Posterior cingulate gyrus (tissue), 11 donors: ENCODE results near the gene KIF1C.
"Not testable (repeated sequence)": the region's sequence is repeated elsewhere in the genome, so short reads cannot be mapped to it uniquely, and the experiment has no call there.

Source experiments
- DNase-seq, 10 donors: peaks; one replicate each; pipeline versions ENCODE4 v3.0.0 to v3.0.0-alpha.2; 2020 to 2021; ENCODE audit warnings: mixed read lengths in 3 of 10
- intact Hi-C: fragments of 100-400 bp; cut with DNase I; formaldehyde crosslinking; loops from one replicate; pipeline ENCODE4 v1.15.1; 2023

KIF1C gene

GRCh38 chr17:5033352-5034015, 35.7 kb downstream of the KIF1C start:
- no peak for DNase-seq
- intact Hi-C loops = no loop called here

GRCh38 chr17:5034063-5034462, 36.3 kb downstream of the KIF1C start:
- intact Hi-C loops = no loop called here

GRCh38 chr17:5034651-5035050, 36.9 kb downstream of the KIF1C start:
- no peak for DNase-seq
- intact Hi-C loops = no loop called here

More at GRCh38 chr17:5034063-5034462, 36.3 kb downstream of the KIF1C start:
- DNase-seq = no peak

- DNase-seq = no peak
- intact Hi-C loops = no loop called here
These were observed 37.6 kb downstream of the KIF1C start, which contains the start of gene SLC52A1 for GRCh38 chr17:5035315-5035714. Gene SLC52A1 (minus strand): TSS chr17:5035426. CDS start chr17:5034606, 820 bp downstream.

GRCh38 chr17:5042157-5043022, 44.6 kb downstream of the KIF1C start:
- DNase-seq = no peak
- intact Hi-C loops = no loop called here

- intact Hi-C loops = no loop called here
- no peak for DNase-seq
These were observed 45.8 kb downstream of the KIF1C start for GRCh38 chr17:5043524-5043923.

GRCh38 chr17:5044630-5045029, 46.9 kb downstream of the KIF1C start:
- intact Hi-C loops = no loop called here
- DNase-seq = no peak

GRCh38 chr17:5045496-5045895, 47.7 kb downstream of the KIF1C start:
- DNase-seq = no peak
- intact Hi-C loops = no loop called here

- DNase-seq = no peak
- intact Hi-C loops = no loop called here
These were observed 49.7 kb downstream of the KIF1C start for GRCh38 chr17:5047446-5047845.

- no peak for DNase-seq
These were observed 51.6 kb downstream of the KIF1C start for GRCh38 chr17:5049314-5049841.

GRCh38 chr17:5050278-5050677, 52.5 kb downstream of the KIF1C start:
- no peak for DNase-seq
- intact Hi-C loops = no loop called here

More at GRCh38 chr17:5049314-5049841, 51.6 kb downstream of the KIF1C start:
- intact Hi-C loops = no loop called here

- intact Hi-C loops = no loop called here
- DNase-seq = peak in 2 of 10 donors; percentile 14 to 52
These were observed 57.8 kb downstream of the KIF1C start for GRCh38 chr17:5055543-5055942.

- intact Hi-C loops = no loop called here
- no peak for DNase-seq
These were observed 67.5 kb downstream of the KIF1C start for GRCh38 chr17:5065227-5065744.

GRCh38 chr17:5068236-5068635, 70.5 kb downstream of the KIF1C start:
- DNase-seq = no peak
- intact Hi-C loops = no loop called here

GRCh38 chr17:5069724-5070123, 72.0 kb downstream of the KIF1C start:
- DNase-seq = no peak
- intact Hi-C loops = no loop called here

- DNase-seq, intact Hi-C loops: not testable (repeated sequence)
These were observed 77.7 kb downstream of the KIF1C start for GRCh38 chr17:5075472-5075871.

- intact Hi-C loops, DNase-seq: not testable (repeated sequence)
These were observed 79.5 kb downstream of the KIF1C start for GRCh38 chr17:5077275-5077674.

GRCh38 chr17:5077781-5078105, 80.0 kb downstream of the KIF1C start:
- intact Hi-C loops = no loop called here
- no peak for DNase-seq
